Measurements from ENCODE around the gene KRTAP12-3.
"Not testable (repeated sequence)": the region's sequence is repeated elsewhere in the genome, so short reads cannot be mapped to it uniquely, and the experiment has no call there.

Gene KRTAP12-3

GRCh38 chr21:44653656-44654575 lies 3.8 kb upstream of the KRTAP12-3 start:
- no peak for FAIRE-seq

GRCh38 chr21:44654576-44655175 lies 3.1 kb upstream of the KRTAP12-3 start, which contains the start of gene KRTAP12-4:
TSS of gene KRTAP12-4 (minus strand) at chr21:44654659. CDS start at chr21:44654614, 45 bp downstream.
- no peak for FAIRE-seq

GRCh38 chr21:44656868-44657267 lies 864 bp upstream of the KRTAP12-3 start:
- FAIRE-seq: no peak

- no peak for FAIRE-seq
Observed at GRCh38 chr21:44658541-44658910, 794 bp downstream of the KRTAP12-3 start.

- FAIRE-seq: no peak
Observed at GRCh38 chr21:44658913-44659595, 1.3 kb downstream of the KRTAP12-3 start.

GRCh38 chr21:44661567-44661966 lies 3.8 kb downstream of the KRTAP12-3 start:
- not testable (repeated sequence) for FAIRE-seq

- FAIRE-seq: no peak
Observed at GRCh38 chr21:44664691-44665090, 7.0 kb downstream of the KRTAP12-3 start.

GRCh38 chr21:44666401-44667320 lies 8.9 kb downstream of the KRTAP12-3 start, which contains the start of gene KRTAP12-2:
TSS of gene KRTAP12-2 (minus strand) at chr21:44666927. CDS start at chr21:44666886, 41 bp downstream.
- no peak for FAIRE-seq

- no peak for FAIRE-seq
Observed at GRCh38 chr21:44667612-44668011, 9.9 kb downstream of the KRTAP12-3 start.

- FAIRE-seq: no peak
Observed at GRCh38 chr21:44670642-44671432, 13.1 kb downstream of the KRTAP12-3 start.

GRCh38 chr21:44671911-44672310 lies 14.2 kb downstream of the KRTAP12-3 start:
- no peak for FAIRE-seq

- no peak for FAIRE-seq
Observed at GRCh38 chr21:44677881-44678280, 20.1 kb downstream of the KRTAP12-3 start.

- FAIRE-seq: no peak
Observed at GRCh38 chr21:44681152-44681551, 23.4 kb downstream of the KRTAP12-3 start.

- no peak for FAIRE-seq
Observed at GRCh38 chr21:44681861-44682579, 24.3 kb downstream of the KRTAP12-3 start, which contains the start of gene KRTAP12-1. TSS of gene KRTAP12-1 (minus strand) at chr21:44682163. CDS start at chr21:44682123, 40 bp downstream.

- no peak for FAIRE-seq
Observed at GRCh38 chr21:44682580-44683151, 24.9 kb downstream of the KRTAP12-3 start.

- no peak for FAIRE-seq
Observed at GRCh38 chr21:44684077-44684476, 26.3 kb downstream of the KRTAP12-3 start.

GRCh38 chr21:44684483-44684882 lies 26.8 kb downstream of the KRTAP12-3 start:
- FAIRE-seq: no peak

- FAIRE-seq: not testable (repeated sequence)
Observed at GRCh38 chr21:44685050-44685449, 27.3 kb downstream of the KRTAP12-3 start.

- no peak for FAIRE-seq
Observed at GRCh38 chr21:44686000-44686781, 28.5 kb downstream of the KRTAP12-3 start.

All from G401.6 (cell line).